ENCODE data around the gene DIP2C. TPM values are rescaled to one million over a fixed set of nuclear protein-coding genes. Genes with fewer than 3 reads are reported as not detected.

DIP2C gene
- total RNA-seq, 3 donors from 2014 or later = 8.0 to 72.0 (median 8.5) TPM

DNA sequence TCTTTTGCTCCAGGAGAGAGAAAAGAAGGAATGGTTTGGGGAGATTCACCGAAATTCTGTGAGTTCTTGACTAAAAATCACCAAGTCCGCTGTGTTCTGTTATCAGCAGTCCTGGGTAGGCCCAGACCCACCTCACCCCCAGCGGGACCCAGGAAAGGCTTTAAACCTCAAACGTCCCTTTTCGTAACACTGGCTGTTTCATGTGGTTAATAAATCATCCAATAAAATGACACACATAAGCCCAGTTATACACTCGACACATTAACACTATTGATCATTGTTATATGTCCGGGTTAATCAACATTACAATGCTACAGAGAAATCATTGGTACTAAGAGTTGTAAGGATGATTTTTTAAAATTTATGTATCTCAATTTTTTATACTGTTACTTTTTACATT is 25.2 kb downstream of the DIP2C start:
- peaks cover 22% of the 10 kb centered on the region for H3K4me1 ChIP-seq (ENCODE audit: low read depth)
- H3K36me3 ChIP-seq (ENCODE audit: low read depth) = no peaks in the 10 kb centered on the region
- intact Hi-C loops (cut with DNase I, micrococcal nuclease) = no loop called here
- ATAC-seq (no peak), DNase-seq (no peak)
- no peak overlapping the region for H3K4me3 ChIP-seq
- no peaks in the 10 kb centered on the region for H3K9me3 ChIP-seq
- TF ChIP-seq, protein P1, sequence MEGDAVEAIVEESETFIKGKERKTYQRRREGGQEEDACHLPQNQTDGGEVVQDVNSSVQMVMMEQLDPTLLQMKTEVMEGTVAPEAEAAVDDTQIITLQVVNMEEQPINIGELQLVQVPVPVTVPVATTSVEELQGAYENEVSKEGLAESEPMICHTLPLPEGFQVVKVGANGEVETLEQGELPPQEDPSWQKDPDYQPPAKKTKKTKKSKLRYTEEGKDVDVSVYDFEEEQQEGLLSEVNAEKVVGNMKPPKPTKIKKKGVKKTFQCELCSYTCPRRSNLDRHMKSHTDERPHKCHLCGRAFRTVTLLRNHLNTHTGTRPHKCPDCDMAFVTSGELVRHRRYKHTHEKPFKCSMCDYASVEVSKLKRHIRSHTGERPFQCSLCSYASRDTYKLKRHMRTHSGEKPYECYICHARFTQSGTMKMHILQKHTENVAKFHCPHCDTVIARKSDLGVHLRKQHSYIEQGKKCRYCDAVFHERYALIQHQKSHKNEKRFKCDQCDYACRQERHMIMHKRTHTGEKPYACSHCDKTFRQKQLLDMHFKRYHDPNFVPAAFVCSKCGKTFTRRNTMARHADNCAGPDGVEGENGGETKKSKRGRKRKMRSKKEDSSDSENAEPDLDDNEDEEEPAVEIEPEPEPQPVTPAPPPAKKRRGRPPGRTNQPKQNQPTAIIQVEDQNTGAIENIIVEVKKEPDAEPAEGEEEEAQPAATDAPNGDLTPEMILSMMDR (IDR thresholded peaks at IDR 0.05) = no peak

DNA sequence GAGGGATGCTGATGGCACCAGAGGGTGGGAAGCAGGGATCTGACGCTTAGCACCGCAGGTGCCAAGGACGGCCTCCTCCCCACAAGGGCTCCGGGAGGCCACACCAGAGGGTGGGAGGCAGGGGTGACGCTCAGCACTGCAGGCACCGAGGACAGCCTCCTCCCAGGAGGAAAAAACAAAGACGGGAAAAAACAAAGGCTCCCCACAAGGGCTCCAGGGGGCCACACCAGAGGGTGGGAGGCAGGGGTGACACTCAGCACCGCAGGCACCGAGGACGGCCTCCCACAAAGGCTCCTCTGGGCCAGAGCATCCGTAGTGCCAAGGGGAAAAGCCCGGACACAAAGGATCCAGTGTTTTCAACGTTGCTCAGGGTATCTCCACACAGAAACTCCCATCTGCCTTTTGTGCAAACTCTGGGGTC is 25.6 kb downstream of the DIP2C start:
- no peaks in the 10 kb centered on the region for H3K9me3 ChIP-seq
- intact Hi-C loops (cut with DNase I, micrococcal nuclease) = no loop called here
- TF ChIP-seq, protein P1 (IDR thresholded peaks at IDR 0.05) = no peak
- H3K4me1 ChIP-seq (ENCODE audit: low read depth) = peaks cover 23% of the 10 kb centered on the region
- no peak overlapping the region for H3K4me3 ChIP-seq
- DNase-seq = peak in 2 of 3 donors; percentile 1 to 23
- ATAC-seq = no peak
- no peaks in the 10 kb centered on the region for H3K36me3 ChIP-seq (ENCODE audit: low read depth)

DNA sequence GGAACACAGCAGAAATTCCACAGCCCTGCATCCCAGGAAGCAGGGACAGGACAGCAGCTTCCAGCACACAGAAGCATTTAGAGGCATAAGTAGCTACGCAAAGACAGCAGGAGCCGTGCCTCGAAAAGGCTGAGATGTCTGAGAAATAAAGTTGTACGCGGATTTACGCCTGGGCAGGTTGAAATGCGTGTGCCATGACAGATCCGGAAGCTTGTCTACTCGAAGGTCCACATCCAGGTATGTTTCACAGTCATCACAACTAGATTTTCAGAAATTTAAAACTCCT is 26.1 kb downstream of the DIP2C start:
- Histone ChIP-seq H3K4me1 (ENCODE audit: low read depth) (peaks cover 23% of the 10 kb centered on the region), H3K4me3 (no peak overlapping the region), H3K9me3 (no peaks in the 10 kb centered on the region), H3K36me3 (ENCODE audit: low read depth) (no peaks in the 10 kb centered on the region)
- intact Hi-C loops (cut with DNase I, micrococcal nuclease) = no loop called here
- TF ChIP-seq, protein P1 (IDR thresholded peaks at IDR 0.05) = no peak
- ATAC-seq (no peak), DNase-seq (peak in 2 of 3 donors; percentile 1 to 14)

DNA sequence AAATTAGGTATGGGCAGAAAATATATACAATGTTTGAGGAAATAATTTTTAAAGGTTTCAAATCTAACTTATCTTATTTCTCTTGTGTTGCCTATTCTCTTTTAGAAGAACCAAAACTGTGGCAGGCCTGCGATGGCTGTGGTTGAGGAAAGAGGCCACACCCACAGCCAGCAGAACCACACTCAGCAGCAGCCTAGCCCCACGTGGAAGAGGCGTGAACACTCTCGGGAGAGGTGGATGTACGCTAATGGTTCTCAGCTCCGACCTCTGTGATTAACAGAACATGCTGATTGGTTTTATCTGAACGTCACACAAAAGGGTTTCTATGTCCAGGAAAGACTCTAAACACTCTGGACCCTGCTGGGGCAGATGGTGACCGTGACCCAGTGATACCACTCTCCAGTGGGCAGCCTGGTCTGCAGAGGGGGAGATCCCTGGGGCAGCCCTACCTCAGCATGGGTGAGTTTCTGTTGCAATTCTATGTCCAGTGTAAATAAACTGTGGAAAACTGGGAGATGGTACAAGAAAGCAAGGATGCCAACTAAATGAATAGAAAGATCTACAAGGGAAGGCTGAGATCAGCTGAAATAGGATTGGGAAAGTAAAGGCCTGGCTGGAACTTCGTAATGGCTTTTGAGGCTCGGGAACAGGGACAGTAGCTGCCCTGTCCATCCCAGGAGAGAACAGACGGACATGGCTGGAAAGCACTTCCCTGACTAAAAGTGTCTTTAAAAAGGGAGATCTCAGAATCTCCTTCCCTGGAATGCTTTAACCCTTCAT is 26.6 kb downstream of the DIP2C start:
- Histone ChIP-seq H3K4me1 (ENCODE audit: low read depth) (peaks cover 23% of the 10 kb centered on the region), H3K4me3 (no peak overlapping the region), H3K9me3 (no peaks in the 10 kb centered on the region), H3K36me3 (ENCODE audit: low read depth) (no peaks in the 10 kb centered on the region)
- TF ChIP-seq, protein P1 (IDR thresholded peaks at IDR 0.05) = no peak
- DNase-seq (peak in 1 of 3 donors; percentile 29), ATAC-seq (no peak)
- intact Hi-C loops (cut with DNase I, micrococcal nuclease) = no loop called here

DNA sequence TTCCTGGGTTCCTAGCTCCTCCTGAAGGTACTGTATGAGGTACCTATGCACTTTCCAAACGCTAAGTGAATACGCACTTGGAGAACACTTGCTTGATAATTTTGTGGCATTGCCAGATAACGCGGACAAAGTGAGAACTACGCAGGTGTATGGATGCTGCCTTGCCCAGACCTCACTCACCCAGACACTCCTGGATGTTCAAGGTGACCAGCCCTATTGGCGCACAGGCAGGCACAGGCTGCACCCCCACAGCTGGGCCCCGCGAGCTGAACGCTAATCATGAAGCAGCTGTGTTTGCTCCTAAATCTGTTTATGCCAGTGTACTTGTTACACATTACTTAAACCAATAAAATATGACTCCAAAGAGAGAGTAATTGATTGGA is 27.3 kb downstream of the DIP2C start:
- Histone ChIP-seq H3K4me1 (ENCODE audit: low read depth) (peaks cover 23% of the 10 kb centered on the region), H3K36me3 (ENCODE audit: low read depth) (no peaks in the 10 kb centered on the region), H3K4me3 (no peak overlapping the region), H3K9me3 (no peaks in the 10 kb centered on the region)
- TF ChIP-seq, protein P1 (IDR thresholded peaks at IDR 0.05) = no peak
- intact Hi-C loops (cut with DNase I, micrococcal nuclease) = no loop called here
- DNase-seq = peak; percentile 9 to 52 (median 26)
- peak; percentile 31 for ATAC-seq

All from mucosa of descending colon (tissue), 3 donors.